ENCODE measurements around the gene USP48.

DNA sequence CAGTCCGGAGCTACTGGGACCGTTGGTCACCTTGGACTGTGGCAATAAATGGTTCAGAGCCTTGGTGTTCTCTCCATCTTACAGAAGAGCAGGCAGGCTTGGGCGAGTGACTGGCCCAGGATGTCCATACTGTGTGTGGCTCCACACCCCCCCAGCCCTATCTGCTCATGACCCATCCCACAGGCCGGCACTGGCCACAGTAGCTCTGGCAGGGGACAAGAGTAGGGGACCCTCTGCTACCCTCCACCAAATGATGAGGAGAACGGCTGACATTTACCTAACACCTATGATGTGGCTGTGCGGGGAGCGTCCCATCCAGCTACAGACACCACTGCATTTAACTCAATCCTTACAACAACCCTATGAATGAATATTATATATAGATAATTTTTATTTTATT, 42.4 kb upstream of the USP48 start:
- TF ChIP-seq, protein P1, sequence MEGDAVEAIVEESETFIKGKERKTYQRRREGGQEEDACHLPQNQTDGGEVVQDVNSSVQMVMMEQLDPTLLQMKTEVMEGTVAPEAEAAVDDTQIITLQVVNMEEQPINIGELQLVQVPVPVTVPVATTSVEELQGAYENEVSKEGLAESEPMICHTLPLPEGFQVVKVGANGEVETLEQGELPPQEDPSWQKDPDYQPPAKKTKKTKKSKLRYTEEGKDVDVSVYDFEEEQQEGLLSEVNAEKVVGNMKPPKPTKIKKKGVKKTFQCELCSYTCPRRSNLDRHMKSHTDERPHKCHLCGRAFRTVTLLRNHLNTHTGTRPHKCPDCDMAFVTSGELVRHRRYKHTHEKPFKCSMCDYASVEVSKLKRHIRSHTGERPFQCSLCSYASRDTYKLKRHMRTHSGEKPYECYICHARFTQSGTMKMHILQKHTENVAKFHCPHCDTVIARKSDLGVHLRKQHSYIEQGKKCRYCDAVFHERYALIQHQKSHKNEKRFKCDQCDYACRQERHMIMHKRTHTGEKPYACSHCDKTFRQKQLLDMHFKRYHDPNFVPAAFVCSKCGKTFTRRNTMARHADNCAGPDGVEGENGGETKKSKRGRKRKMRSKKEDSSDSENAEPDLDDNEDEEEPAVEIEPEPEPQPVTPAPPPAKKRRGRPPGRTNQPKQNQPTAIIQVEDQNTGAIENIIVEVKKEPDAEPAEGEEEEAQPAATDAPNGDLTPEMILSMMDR (IDR thresholded peaks at IDR 0.05; ENCODE audit: insufficient read depth, low read length, poor library complexity, severe bottlenecking): no peak
- TF ChIP-seq EZH2phosphoT487 (conservative IDR thresholded peaks at IDR 0.05; ENCODE audit: low read length): no peak
